Pancreas (tissue), 10 donors: ENCODE measurements around the gene DUOX2. TPM values are rescaled to one million over a fixed set of nuclear protein-coding genes. Genes with fewer than 3 reads are reported as not detected.

Source experiments
- ATAC-seq, 4 donors: fragments of 200-7000 bp; cut with Tn5 transposase; one replicate each; pipeline versions ENCODE4 v1.8.0 to v1.9.1; 2020; ENCODE audit warnings: mild to moderate bottlenecking in 4 of 4, moderate library complexity in 4 of 4
- DNase-seq, 6 donors: peaks; one replicate each; pipeline ENCODE4 v3.0.0-alpha.2; 2020
- FAIRE-seq: peaks from 2 replicates; lab custom pipeline; 2012; peaks lifted over from hg19 to GRCh38; lab: Jason Lieb, UNC
- H3K27ac ChIP-seq, 4 donors: fragments of 200-600 bp; sonication (generic); 1 replicate in 3 of 4; 2 replicates in 1 of 4; pipeline versions ENCODE4 v1.5.0 to v1.8.0; 2020
- H3K27me3 ChIP-seq, 4 donors: fragments of 200-600 bp; one replicate each; pipeline ENCODE4 v1.8.0; 2021
- H3K36me3 ChIP-seq, 3 donors: fragments of 200-600 bp; sonication (generic) in 1 of 3; one replicate each; pipeline versions ENCODE4 v1.5.0 to v1.8.0; 2020 to 2021
- H3K4me1 ChIP-seq, 3 donors: fragments of 200-600 bp; one replicate each; pipeline ENCODE4 v1.8.0; 2021
- H3K4me3 ChIP-seq, 4 donors: fragments of 200-600 bp; sonication (generic) in 2 of 4; one replicate each; pipeline versions ENCODE4 v1.5.0 to v1.8.0; 2020 to 2021
- H3K9me3 ChIP-seq, 4 donors: fragments of 200-600 bp; one replicate each; pipeline ENCODE4 v1.8.0; 2021
- CTCF ChIP-seq, 4 donors: fragments of 200-600 bp; sonication (generic) in 3 of 4; IDR thresholded peaks; one replicate each; pipeline versions ENCODE4 v1.5.0 to v1.8.0; 2021; ENCODE audit warnings: antibody characterized with exemption in 4 of 4
- WGBS, 2 donors: extraction: QIAGEN DNeasy Blood & Tissue Kit; methylation state at CpG; one replicate each; pipeline ENCODE4 v1.1.7; 2013; 5-methylcytosine and 5-hydroxymethylcytosine counted together
- intact Hi-C, 3 donors: fragments of 100-400 bp; cut with DNase I; formaldehyde crosslinking; loops; one replicate each; pipeline versions ENCODE4 v1.11.1 to v1.14.2; 2022
- polyA plus RNA-seq, 2 donors: library from polyadenylated mRNA; stranded (reverse); fragments of 200-250 nt; gene quantifications; one replicate each; pipeline ENCODE4 v1.2.3, GENCODE V29; 2013
- total RNA-seq, 6 donors: library from RNA; stranded (reverse); fragmentation: NEBNext Ultra II Directional in 4 of 6; extraction: Animal tissue kit (Norgen Biotek cat#: 25700) in 4 of 6; gene quantifications; one replicate each; pipeline versions ENCODE4 v1.2.1 to v1.2.4, GENCODE V29; 2021 to 2023
- donor health status: healthy with polysubstance abuse.
- donor health status: DM: no; HTN: no; CAD: no; lungs with moderate emphysema.
- donor health status: DM: no; HTN: no; CAD: no.
- donor health status: control.
- donor health status: control.
- donor health status: Bipolar disorder and iron deficiency.
- donor health status: DM: yes; HTN: yes; CAD: no.
- donor health status: DM: no; HTN: no; CAD: no.
- donor health status: DM: no; HTN: no; CAD: no.
- donor health status: DM: yes; HTN: yes; CAD: no.

DUOX2 gene
- total and polyA plus RNA-seq, 8 donors = 0.15 to 32.2 (median 0.87) TPM

GRCh38 chr15:45116006-45116481 lies 2.1 kb upstream of the DUOX2 start:
- H3K27ac ChIP-seq = no peak overlapping the region
- H3K4me1 ChIP-seq = peaks cover 0 to 7% (median 0%) of the 10 kb centered on the region in 3 donors
- H3K9me3 ChIP-seq = no peaks in the 10 kb centered on the region
- WGBS, 2 donors = 57 to 59% methylated on average over 19 of the region's 19 CpGs
- peaks cover 0 to 26% (median 7%) of the 10 kb centered on the region in 4 donors for H3K27me3 ChIP-seq
- no peak overlapping the region for H3K4me3 ChIP-seq
- DNase-seq (peak in 1 of 6 donors; percentile 19), ATAC-seq (no peak), FAIRE-seq (no peak)
- no peaks in the 10 kb centered on the region for H3K36me3 ChIP-seq
- no peak for TF ChIP-seq CTCF (IDR thresholded peaks at IDR 0.05)
- intact Hi-C loops = loop anchor here in 1 of 3 donors (10.0 kb wide), 1 partner anchor 161 kb away; the partner anchor contains the start of gene TERB2

GRCh38 chr15:45115312-45115820 lies 1.4 kb upstream of the DUOX2 start:
- Histone ChIP-seq H3K4me3 (no peak overlapping the region), H3K27me3 (peaks cover 0 to 26% (median 7%) of the 10 kb centered on the region in 4 donors), H3K9me3 (no peaks in the 10 kb centered on the region), H3K27ac (no peak overlapping the region), H3K36me3 (no peaks in the 10 kb centered on the region), H3K4me1 (peaks cover 0 to 7% (median 0%) of the 10 kb centered on the region in 3 donors)
- WGBS, 2 donors = 70 to 74% methylated on average over 7 of the region's 7 CpGs
- TF ChIP-seq CTCF (IDR thresholded peaks at IDR 0.05) = no peak
- DNase-seq (peak in 1 of 6 donors; percentile 27), ATAC-seq (no peak), FAIRE-seq (no peak)
- intact Hi-C loops = loop anchor here in 1 of 3 donors (10.0 kb wide), 1 partner anchor 161 kb away; the partner anchor contains the start of gene TERB2

DNA sequence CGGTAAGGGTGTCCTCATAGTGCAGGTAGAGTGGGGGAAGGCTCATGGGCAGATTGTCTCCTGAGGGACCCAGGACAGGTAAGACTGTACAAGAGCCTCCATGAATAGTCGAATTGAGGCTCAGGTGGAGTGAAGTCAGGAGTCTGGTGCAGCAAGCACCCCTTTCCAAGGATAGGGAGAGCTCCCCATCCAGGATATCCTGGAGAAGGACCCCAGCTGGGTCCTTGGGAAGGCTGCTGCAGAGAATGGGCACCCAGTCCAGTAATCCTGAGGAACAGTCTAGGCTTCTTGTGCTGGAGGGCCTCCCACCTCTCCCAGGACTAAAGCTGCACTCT lies 746 bp upstream of the DUOX2 start:
- intact Hi-C loops = loop anchor here in 1 of 3 donors (10.0 kb wide), 1 partner anchor 160 kb away; the partner anchor contains the start of gene TERB2
- peaks cover 0 to 7% (median 0%) of the 10 kb centered on the region in 3 donors for H3K4me1 ChIP-seq
- H3K27ac ChIP-seq = no peak overlapping the region
- H3K36me3 ChIP-seq = no peaks in the 10 kb centered on the region
- no peaks in the 10 kb centered on the region for H3K9me3 ChIP-seq
- peak overlapping the region in 1 of 4 donors; percentile 35 for H3K4me3 ChIP-seq
- TF ChIP-seq CTCF (IDR thresholded peaks at IDR 0.05) = no peak
- peaks cover 0 to 26% (median 7%) of the 10 kb centered on the region in 4 donors for H3K27me3 ChIP-seq
- ATAC-seq (no peak), DNase-seq (peak in 1 of 6 donors; percentile 18), FAIRE-seq (no peak)
- WGBS, 2 donors = 5 to 14% methylated on average over 2 of the region's 2 CpGs

DNA sequence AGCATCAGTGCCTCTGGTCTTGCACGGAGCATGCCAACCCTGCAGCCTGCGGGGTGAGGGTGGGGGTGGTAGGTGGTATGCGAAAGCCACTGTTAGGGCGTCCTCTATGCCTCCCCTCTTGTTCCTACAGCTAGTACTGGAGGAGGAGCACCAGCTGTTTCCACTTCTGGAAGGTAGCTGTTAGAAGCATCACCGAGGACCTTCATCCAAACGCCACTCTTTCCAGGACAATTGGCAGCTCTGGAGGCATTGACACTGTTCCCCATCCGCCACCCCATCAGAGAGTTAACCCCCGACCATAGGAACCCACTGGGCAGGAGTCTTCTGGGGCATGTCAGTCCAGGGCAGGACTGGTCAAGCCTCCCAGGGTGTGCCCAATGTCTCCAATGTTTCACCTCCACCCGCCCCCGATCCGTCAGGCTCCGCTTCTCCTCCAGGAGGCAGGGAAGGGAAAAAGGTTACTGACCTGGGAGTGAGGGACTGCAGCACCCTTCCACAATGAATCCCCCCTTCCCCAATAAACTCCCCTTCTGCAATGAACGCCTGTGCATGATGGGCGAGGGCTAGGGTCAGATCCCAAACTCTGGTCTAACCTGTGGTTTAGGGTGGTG lies 487 bp downstream of the DUOX2 start:
- 10 to 12% methylated on average over 14 of the region's 14 CpGs for WGBS, 2 donors
- peak overlapping the region in 1 of 4 donors; percentile 35 for H3K4me3 ChIP-seq
- peaks cover 0 to 26% (median 7%) of the 10 kb centered on the region in 4 donors for H3K27me3 ChIP-seq
- no peak overlapping the region for H3K27ac ChIP-seq
- intact Hi-C loops = loop anchor here in 1 of 3 donors (10.0 kb wide), 1 partner anchor 159 kb away; the partner anchor contains the start of gene TERB2
- no peaks in the 10 kb centered on the region for H3K9me3 ChIP-seq
- H3K36me3 ChIP-seq = no peaks in the 10 kb centered on the region
- FAIRE-seq (no peak), DNase-seq (peak in 1 of 6 donors; percentile 26), ATAC-seq (no peak)
- TF ChIP-seq CTCF (IDR thresholded peaks at IDR 0.05) = no peak
- H3K4me1 ChIP-seq = peaks cover 0 to 7% (median 0%) of the 10 kb centered on the region in 3 donors
